Endothelial cell of umbilical vein (primary cell): ENCODE results near the gene CALML6. TPM values are rescaled to one million over a fixed set of nuclear protein-coding genes. Genes with fewer than 3 reads are reported as not detected.

Experiments used
- BruUV-seq: library from RNA; stranded (reverse); fragments of 400-500 nt; replicated peaks from 2 replicates; lab custom pipeline; 2021; lab: Mats Ljungman, UMichigan
- CTCF ChIA-PET: fragments of 300-600, 350-600 bp; sonication (Branson Sonifier 250); formaldehyde crosslinking; loops from one replicate; lab custom pipeline; 2021; ENCODE audit warnings: antibody characterized with exemption, inconsistent platforms; lab: Charles Lee
- POLR2A ChIA-PET: fragments of 300-600, 350-600 bp; sonication (Branson Sonifier 250); formaldehyde crosslinking; loops from one replicate; lab custom pipeline; 2021; ENCODE audit warnings: antibody characterized with exemption, inconsistent platforms; lab: Charles Lee
- DNase-seq: peaks from one replicate; pipeline ENCODE4 v3.0.0-alpha.2; 2011; ENCODE audit warnings: low read depth, low spot score
- FAIRE-seq: peaks from 2 replicates; lab custom pipeline; 2011; peaks lifted over from hg19 to GRCh38; lab: Jason Lieb, UNC
- H2AFZ ChIP-seq: 2 replicates; pipeline ENCODE4 v1.6.0; 2012; ENCODE audit warnings: low read depth, low read length, control low read depth, inconsistent platforms
- H3K27ac ChIP-seq: 2 replicates; pipeline ENCODE4 v1.5.1; 2011; ENCODE audit warnings: low read depth, mild to moderate bottlenecking, control low read depth, low read length, moderate library complexity; ENCODE audit not compliant: insufficient read depth
- H3K27me3 ChIP-seq, 2 experiments: 2 replicates each; pipeline versions ENCODE4 v1.6.0 to v1.6.1; 2011; ENCODE audit warnings: low read length in 2 of 2, mixed read lengths in 1 of 2; ENCODE audit not compliant: control insufficient read depth in 2 of 2, insufficient read depth in 2 of 2
- H3K36me3 ChIP-seq, 2 experiments: 2 replicates in 1 of 2; 3 replicates in 1 of 2; pipeline ENCODE4 v1.5.1; 2011; ENCODE audit warnings: low read length in 2 of 2, mild to moderate bottlenecking in 1 of 2, moderate library complexity in 1 of 2; ENCODE audit not compliant: control insufficient read depth in 2 of 2, insufficient read depth in 2 of 2; ENCODE audit errors: extremely low read depth in 1 of 2
- H3K4me1 ChIP-seq: 3 replicates; pipeline ENCODE4 v1.5.1; 2011; ENCODE audit warnings: mild to moderate bottlenecking, low read length; ENCODE audit not compliant: control insufficient read depth, insufficient read depth; ENCODE audit errors: extremely low read depth
- H3K4me2 ChIP-seq: 2 replicates; pipeline ENCODE4 v1.6.1; 2011; ENCODE audit warnings: low read length, control low read depth, mixed read lengths; ENCODE audit not compliant: insufficient read depth
- H3K4me3 ChIP-seq, 3 experiments: fragments of 200-600 bp in 1 of 3; sonication (generic), shearing (Covaris generic) in 1 of 3; replicated peaks in 1 of 3; 2 replicates each; pipeline ENCODE4 v1.5.1; 2011 to 2016; ENCODE audit warnings: control low read depth in 3 of 3, low read length in 3 of 3, mild to moderate bottlenecking in 2 of 3, inconsistent platforms in 1 of 3, low read depth in 1 of 3, moderate library complexity in 1 of 3; ENCODE audit not compliant: insufficient read depth in 1 of 3
- H3K79me2 ChIP-seq: 2 replicates; pipeline ENCODE4 v1.6.0; 2012; ENCODE audit warnings: low read length, inconsistent platforms; ENCODE audit not compliant: control insufficient read depth, insufficient read depth
- H3K9ac ChIP-seq: replicated peaks from 2 replicates; pipeline ENCODE3; 2011; ENCODE audit warnings: low read length, control low read depth; ENCODE audit not compliant: insufficient read depth; ENCODE audit errors: extremely low read depth
- H3K9me1 ChIP-seq: replicated peaks from 3 replicates; pipeline ENCODE4 v1.6.0; 2011; ENCODE audit warnings: mild to moderate bottlenecking, low read length; ENCODE audit not compliant: control insufficient read depth, insufficient read depth; ENCODE audit errors: extremely low read depth
- H3K9me3 ChIP-seq: replicated peaks from 2 replicates; pipeline ENCODE4 v1.5.1; 2012; ENCODE audit warnings: low read length, inconsistent platforms; ENCODE audit not compliant: control insufficient read depth, insufficient read depth
- H4K20me1 ChIP-seq: replicated peaks from 2 replicates; pipeline ENCODE3; 2011; ENCODE audit warnings: mild to moderate bottlenecking, low read length; ENCODE audit not compliant: control insufficient read depth, insufficient read depth; ENCODE audit errors: extremely low read depth
- CTCF ChIP-seq, 2 donors: IDR thresholded peaks; 1 replicate in 1 of 2; 2 replicates in 1 of 2; pipeline ENCODE4 v1.5.1; 2011; ENCODE audit warnings: low read length in 2 of 2, mild to moderate bottlenecking in 2 of 2, moderate library complexity in 2 of 2, control low read depth in 1 of 2, inconsistent platforms in 1 of 2, low read depth in 1 of 2; ENCODE audit not compliant: insufficient read depth in 1 of 2; ENCODE audit errors: extremely low read depth in 1 of 2
- EZH2 ChIP-seq: IDR thresholded peaks from 2 replicates; pipeline ENCODE4 v1.6.1; 2012; ENCODE audit warnings: borderline replicate concordance, low read depth, mild to moderate bottlenecking, moderate library complexity, low read length, inconsistent platforms; ENCODE audit not compliant: severe bottlenecking
- FOS ChIP-seq: IDR thresholded peaks from 2 replicates; pipeline ENCODE4 v1.6.1; 2011; ENCODE audit warnings: mild to moderate bottlenecking, low read length, moderate library complexity, borderline replicate concordance; ENCODE audit not compliant: insufficient read depth
- GATA2 ChIP-seq: IDR thresholded peaks from 2 replicates; pipeline ENCODE4 v1.7.0; 2011; ENCODE audit warnings: low read depth, mild to moderate bottlenecking, moderate library complexity, mixed read lengths, low read length; ENCODE audit not compliant: insufficient read length, insufficient read depth
- JUN ChIP-seq: IDR thresholded peaks from 2 replicates; pipeline ENCODE4 v1.6.1; 2011; ENCODE audit warnings: borderline replicate concordance, low read depth; ENCODE audit not compliant: insufficient read length, insufficient read depth
- MYC ChIP-seq: IDR thresholded peaks from one replicate; pipeline ENCODE4 v1.6.1; 2011; ENCODE audit warnings: mild to moderate bottlenecking, low read depth, low read length
- POLR2A ChIP-seq: IDR thresholded peaks from 2 replicates; pipeline ENCODE4 v1.6.1; 2012; ENCODE audit warnings: low read depth, mild to moderate bottlenecking, control low read depth, low read length
- POLR2AphosphoS5 ChIP-seq: IDR thresholded peaks from 2 replicates; pipeline ENCODE4 v1.6.1; 2012; ENCODE audit warnings: low read depth, mild to moderate bottlenecking, control low read depth, low read length, moderate library complexity; ENCODE audit not compliant: insufficient read depth
- dilution Hi-C: fragments of 300-500 bp; cut with MboI; formaldehyde crosslinking; loops from one replicate; pipeline ENCODE4 v1.15.0; 2019; ENCODE audit warnings: low sequenced_read_pairs; ENCODE audit not compliant: extremely low pct_ligation_motif_present
- intact Hi-C: fragments of 100-400 bp; cut with micrococcal nuclease; formaldehyde crosslinking; loops from one replicate; pipeline ENCODE4 v1.10.0; 2022
- polyA plus RNA-seq, 4 experiments: library from polyadenylated mRNA; depleted of rRNA in 3 of 4; stranded (reverse) in 3 of 4; unstranded in 1 of 4; fragments of >200 nt; gene quantifications; 2 replicates each; pipeline versions ENCODE4 v1.2.1 to v1.2.3, GENCODE V29; 2011 to 2012; ENCODE audit warnings: missing spikeins in 1 of 4
- total RNA-seq: library from RNA; stranded (reverse); gene quantifications from 2 replicates; pipeline ENCODE4 v1.2.3, GENCODE V29; 2021
- TF ChIP-seq, protein P1 (sequence below): IDR thresholded peaks from 2 replicates; pipeline ENCODE4 v1.6.1; 2011; ENCODE audit not compliant: insufficient read depth, insufficient read length

CALML6 gene
- total and polyA plus RNA-seq, 2 donors (not counting 3 experiments of a cell fraction or from before 2014, with no cell fraction given), result 0.36 to 0.44 TPM

DNA sequence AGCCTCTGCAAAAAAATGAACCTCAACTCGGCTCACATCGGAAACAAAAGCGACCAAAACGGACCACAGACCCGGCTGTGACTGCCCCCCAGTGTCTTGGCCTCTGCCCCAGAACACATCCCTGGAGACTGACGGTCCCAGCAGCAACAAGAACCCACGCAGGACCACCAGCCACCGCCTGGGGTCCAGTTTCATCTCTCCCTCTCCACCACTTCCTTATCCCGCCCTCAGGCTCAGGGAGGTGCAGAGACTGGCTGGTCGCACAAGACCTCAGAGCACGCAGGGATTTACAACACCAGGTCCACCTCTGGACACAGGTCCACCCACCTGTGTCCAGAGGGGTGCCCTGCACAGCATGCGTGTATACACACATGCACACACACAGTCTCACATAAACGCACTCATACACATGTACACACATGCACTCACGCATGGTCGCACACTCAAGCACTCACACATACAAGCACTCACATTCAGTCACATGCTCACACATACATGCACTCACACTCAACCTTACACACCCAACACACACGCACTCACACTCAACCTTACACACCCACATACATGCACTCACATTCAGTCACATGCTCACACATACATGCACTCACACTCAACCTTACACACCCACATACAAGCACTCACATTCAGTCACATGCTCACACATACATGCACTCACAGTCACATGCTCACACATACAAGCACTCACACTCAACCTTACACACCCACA lies 22.7 kb downstream of the CALML6 start:
- CTCF ChIA-PET, result no interaction called here
- Histone ChIP-seq H3K9me3 (peaks cover 2% of the 10 kb centered on the region), H3K27me3 (no peaks in the 10 kb centered on the region), H3K4me3 (no peak overlapping the region), H3K36me3 (no peaks in the 10 kb centered on the region), H3K79me2 (no peaks in the 10 kb centered on the region), H3K27ac (no peak overlapping the region), H2AFZ (no peak overlapping the region), H3K4me2 (no peak overlapping the region), H3K4me1 (no peaks in the 10 kb centered on the region), H4K20me1 (no peaks in the 10 kb centered on the region), H3K9ac (no peak overlapping the region), H3K9me1 (no peaks in the 10 kb centered on the region)
- dilution Hi-C loops (no loop called here), intact Hi-C loops (no loop called here)
- no TSS peak for BruUV-seq
- TF ChIP-seq EZH2 (no peak), CTCF (IDR thresholded peaks at IDR 0.05; ENCODE audit: extremely low read depth in 1 of 2, insufficient read depth in 1 of 2, low read depth in 1 of 2, low read length in 2 of 2) (no peak), POLR2AphosphoS5 (no peak), GATA2 (no peak)
- POLR2A ChIA-PET, result no interaction called here
- DNase-seq (no peak), FAIRE-seq (no peak)

DNA sequence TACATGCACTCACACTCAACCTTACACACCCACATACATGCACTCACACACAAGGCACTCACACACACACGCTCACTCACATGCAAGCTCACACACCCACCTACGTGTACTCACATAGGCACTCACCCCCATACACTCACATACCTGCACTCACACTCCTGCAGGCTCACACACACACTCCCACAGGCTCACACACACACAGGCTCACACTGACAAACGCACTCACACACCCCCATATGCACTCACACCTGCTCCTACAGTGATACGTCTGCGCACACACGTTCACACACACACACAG lies 23.2 kb downstream of the CALML6 start:
- CTCF ChIA-PET, result no interaction called here
- FAIRE-seq, result no peak

More for the DNA sequence above, 23.2 kb downstream of the CALML6 start:
- Histone ChIP-seq H3K27me3 (no peaks in the 10 kb centered on the region), H3K4me1 (no peaks in the 10 kb centered on the region), H3K9me3 (peaks cover 2% of the 10 kb centered on the region), H3K36me3 (no peaks in the 10 kb centered on the region), H4K20me1 (no peaks in the 10 kb centered on the region), H3K4me3 (no peak overlapping the region), H3K9ac (no peak overlapping the region), H2AFZ (no peak overlapping the region), H3K27ac (no peak overlapping the region), H3K79me2 (no peaks in the 10 kb centered on the region), H3K9me1 (no peaks in the 10 kb centered on the region), H3K4me2 (no peak overlapping the region)
- POLR2A ChIA-PET, result no interaction called here
- no peak for TF ChIP-seq EZH2
- TF ChIP-seq FOS, result no peak
- TF ChIP-seq POLR2A, result no peak
- TF ChIP-seq, protein P1, sequence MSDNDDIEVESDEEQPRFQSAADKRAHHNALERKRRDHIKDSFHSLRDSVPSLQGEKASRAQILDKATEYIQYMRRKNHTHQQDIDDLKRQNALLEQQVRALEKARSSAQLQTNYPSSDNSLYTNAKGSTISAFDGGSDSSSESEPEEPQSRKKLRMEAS, result no peak
- TF ChIP-seq CTCF (IDR thresholded peaks at IDR 0.05; ENCODE audit: extremely low read depth in 1 of 2, insufficient read depth in 1 of 2, low read depth in 1 of 2, low read length in 2 of 2), result no peak
- no peak for TF ChIP-seq MYC
- no peak for TF ChIP-seq POLR2AphosphoS5
- no peak for TF ChIP-seq JUN
- no peak for TF ChIP-seq GATA2
- dilution Hi-C loops (no loop called here), intact Hi-C loops (no loop called here)
- BruUV-seq, result no TSS peak
- DNase-seq, result no peak
